Embryonic facial prominence (tissue), 1 donor: ENCODE data around the gene TM9SF4.
"Not testable (repeated sequence)": the region's sequence is repeated elsewhere in the genome, so short reads cannot be mapped to it uniquely, and the experiment has no call there.

Experiments
- DNase-seq: peaks from one replicate; pipeline ENCODE4 v3.0.0-alpha.2; 2016; ENCODE audit errors: extremely low spot score

TM9SF4 gene

GRCh38 chr20:32189691-32190615 lies 80.4 kb downstream of the TM9SF4 start:
- DNase-seq = peak; percentile 33

DNA sequence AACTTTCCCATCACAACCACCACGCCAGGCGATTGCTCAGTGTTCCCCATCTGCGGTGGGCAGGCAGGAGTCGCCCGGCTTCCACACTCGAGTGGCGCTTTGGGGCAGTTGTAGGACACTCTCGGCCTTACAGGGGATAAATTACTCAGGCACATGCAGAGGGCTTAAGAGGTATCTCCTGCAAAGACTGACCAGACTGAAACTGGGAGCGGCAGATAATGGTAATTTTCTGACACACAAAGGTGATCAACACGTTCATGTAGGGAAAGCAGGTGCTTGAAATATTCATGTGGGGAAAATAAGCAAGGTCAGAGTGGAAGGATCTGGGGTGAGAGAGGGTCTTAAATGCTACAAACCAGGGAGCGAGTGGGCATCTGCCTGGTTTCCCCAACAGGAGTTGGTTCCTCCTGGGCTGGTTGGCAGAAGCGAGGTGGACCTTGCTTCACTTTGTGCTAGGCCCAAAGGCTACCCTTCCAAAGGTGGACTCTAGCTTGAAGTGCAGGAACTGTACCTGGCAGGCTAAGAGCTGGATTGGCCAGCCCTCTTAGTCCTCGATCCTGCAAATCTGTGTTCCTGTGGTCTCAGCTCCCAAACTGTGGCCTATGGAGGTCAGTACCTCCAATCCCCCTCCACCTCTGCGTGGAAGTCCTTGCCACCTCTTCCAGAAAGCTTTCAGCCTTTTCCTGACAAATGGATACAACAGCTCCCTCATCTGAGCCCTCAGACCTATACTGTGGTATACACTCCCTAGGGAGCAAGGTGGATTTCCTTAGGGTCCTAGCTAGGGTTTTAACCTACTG lies 81.3 kb downstream of the TM9SF4 start:
- DNase-seq = no peak

GRCh38 chr20:32191422-32191821 lies 81.9 kb downstream of the TM9SF4 start:
- DNase-seq = no peak

- DNase-seq = no peak
Observed at GRCh38 chr20:32191873-32192272, 82.4 kb downstream of the TM9SF4 start.

- no peak for DNase-seq
Observed at GRCh38 chr20:32192698-32193097, 83.2 kb downstream of the TM9SF4 start.

DNA sequence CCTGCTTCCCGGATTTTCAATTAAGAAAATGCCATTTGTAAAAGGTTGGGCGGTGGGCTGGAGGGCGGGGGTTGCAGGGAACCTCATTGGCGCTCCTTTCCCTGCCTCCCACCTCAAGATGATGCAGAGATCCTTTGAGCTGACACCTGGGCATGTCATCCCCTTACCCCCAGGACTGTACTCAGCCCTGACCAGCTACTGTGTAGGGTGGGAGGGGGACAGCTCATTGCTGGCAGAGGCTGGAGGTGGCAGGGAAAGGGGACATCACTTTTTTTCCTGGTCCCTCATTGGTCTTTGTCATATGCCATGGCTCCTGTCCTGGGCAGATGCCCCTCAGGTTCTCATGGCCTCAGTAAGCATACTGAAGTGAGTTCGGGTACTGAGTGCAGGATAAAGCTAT lies 83.8 kb downstream of the TM9SF4 start:
- not testable (repeated sequence) for DNase-seq

GRCh38 chr20:32193996-32194395 lies 84.5 kb downstream of the TM9SF4 start:
- DNase-seq = no peak

DNA sequence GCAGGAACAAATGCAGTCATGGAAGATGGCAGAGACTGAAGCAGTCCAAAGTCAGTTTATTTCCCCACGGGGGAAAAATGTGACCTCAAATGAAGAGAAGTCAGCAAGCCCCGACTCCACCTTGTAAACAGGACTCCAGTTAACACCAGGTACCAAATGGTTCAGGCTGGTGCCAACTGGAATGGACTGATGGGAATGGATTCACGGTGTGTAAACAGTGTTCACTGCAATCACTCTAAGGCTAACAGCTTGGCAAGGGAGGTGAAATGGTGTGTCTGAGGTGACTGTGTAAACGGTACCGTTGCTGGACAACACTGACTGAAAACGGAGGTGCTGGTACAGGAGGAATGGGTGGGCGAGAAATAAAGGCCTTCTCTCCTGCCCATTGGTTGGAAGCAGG lies 86.1 kb downstream of the TM9SF4 start:
- DNase-seq = no peak

GRCh38 chr20:32196613-32197012 lies 87.1 kb downstream of the TM9SF4 start:
- DNase-seq = not testable (repeated sequence)

DNA sequence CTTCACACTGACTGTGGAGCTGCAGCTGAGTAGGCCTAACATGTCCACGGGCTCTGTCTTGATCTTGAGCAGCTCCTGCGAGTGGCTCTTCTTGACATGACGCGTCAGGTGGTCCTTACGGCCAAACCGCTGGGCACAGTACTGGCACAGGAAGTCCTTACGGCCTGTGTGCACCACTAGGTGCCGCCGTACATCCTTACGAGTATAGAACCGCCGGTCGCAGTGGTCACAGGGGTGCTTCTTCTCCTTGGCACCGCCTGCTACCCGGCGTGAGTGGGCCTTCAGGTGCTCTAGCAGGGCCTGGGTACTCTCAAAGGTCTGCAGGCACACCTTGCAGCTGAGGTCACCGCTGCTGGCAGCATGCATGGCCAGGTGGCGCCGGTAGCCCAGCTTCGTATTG lies 87.6 kb downstream of the TM9SF4 start:
- DNase-seq = not testable (repeated sequence)

DNA sequence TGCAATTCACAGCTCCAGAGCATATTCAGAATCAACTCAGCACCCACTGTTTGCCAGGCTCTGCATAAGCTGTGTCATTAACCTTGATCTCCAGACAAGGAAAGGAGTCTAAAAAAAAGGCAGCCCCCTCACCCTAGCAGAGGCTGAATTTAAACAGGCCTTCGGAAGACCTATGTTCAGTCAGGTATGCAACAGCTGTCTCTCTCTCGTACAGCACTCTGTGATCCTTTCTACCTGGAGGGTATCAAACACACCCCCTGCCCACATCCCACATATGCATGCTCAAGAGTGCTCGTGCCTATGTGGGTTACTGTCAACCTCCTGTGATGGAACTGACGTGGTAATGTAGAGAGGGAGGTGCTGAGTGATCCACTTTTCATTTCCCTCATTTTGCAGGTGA lies 89.5 kb downstream of the TM9SF4 start:
- DNase-seq = no peak

GRCh38 chr20:32201296-32201976 lies 91.9 kb downstream of the TM9SF4 start:
- DNase-seq = no peak

DNA sequence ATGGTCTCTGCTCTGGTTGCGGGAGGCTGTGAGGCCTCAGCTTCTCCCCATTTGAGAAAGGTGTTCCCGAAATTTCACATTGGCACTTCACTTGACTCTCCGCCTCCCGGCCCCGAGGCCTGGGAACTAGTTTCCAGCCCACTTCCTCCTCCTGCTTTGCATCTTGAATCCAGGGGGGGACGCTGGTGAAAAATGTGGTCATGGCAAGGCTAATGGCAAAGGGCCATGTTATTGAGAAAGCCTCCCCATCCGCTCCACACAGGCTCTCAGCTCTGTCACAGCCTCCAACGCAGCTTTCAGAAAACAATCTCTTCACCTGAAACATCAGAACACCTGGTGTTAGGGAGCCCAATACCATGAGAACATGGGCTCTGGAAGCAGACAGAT lies 92.5 kb downstream of the TM9SF4 start:
- no peak for DNase-seq

DNA sequence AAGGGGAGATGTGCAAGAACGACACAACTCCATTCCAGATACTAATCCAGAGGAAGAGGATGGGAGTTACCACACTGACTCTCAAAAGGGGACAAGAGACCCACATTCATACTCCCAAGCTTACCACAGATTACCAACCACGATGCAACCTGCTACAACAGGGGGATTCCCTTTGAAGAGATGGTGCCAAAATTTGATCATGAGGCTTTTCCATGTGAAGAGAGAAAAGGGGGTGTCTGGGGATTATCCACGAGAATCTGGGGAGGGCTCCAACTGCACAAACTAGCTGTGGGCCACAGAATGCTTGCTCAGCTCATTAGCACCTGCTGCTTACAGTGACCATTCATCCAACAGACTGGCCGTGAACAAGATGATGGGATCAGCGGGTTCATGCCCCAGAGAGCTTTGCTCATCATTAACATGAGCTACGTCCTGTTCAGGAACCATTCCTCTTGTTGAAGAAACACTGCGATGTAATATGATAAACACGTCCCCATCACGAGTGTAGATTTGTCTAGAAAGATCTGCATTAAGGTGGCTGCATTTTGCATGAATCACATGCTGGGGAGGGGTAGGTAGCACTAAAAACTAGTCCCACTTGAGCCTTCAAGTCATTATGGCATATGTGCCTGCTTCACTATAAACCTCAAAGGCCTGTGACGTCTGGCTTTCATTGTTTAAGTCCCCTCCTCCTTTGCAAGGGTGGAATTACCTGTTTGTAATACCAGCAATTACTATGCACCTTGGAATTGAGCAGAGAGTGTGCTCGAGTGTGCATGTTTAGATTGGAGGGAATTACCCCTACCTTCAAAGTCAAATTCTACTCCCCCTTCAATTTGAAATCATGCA lies 94.1 kb downstream of the TM9SF4 start:
- no peak for DNase-seq

DNA sequence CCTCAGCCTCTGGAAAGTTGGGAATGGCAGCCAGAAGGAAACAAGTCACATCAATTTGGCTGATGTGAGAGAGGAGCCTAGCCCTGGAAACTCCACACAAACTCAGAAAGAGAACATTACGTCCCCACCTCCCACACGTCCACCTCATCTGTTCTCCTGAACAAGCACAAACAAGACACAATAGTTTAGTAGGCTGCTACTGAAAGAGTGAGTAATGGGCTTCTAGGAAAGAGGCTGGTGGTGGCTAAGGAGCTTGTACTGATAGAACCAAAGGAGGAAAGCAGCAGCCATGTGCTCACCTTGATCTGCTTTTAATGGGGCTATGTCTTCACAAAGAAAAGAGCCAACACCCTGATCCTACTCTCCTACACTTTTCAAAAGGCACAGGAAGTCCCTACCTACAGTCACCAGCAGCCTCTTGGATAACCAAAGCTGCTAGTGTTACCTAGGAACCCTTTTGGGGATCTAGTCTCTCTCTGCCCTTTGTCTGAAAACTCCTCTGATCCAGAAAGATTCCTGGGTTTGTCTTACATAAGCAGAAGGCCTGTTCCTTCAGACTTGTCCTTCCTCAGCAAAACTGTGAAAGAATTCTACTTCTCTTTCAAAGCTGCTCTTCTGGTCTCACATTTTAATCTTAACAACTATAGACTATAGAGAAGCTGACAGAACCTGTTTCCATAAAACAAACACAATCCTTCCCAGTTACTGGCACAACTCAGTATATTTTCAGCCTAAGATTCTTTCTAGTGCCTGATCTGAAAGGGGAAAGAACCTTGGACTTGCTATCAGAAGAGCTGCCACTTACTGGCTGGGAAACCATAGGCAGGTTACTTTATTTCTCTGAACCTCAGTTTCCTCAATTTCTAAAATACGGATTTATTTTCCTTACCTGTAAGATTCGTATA lies 94.9 kb downstream of the TM9SF4 start:
- DNase-seq = no peak

GRCh38 chr20:32205110-32205842 lies 95.8 kb downstream of the TM9SF4 start:
- no peak for DNase-seq

- no peak for DNase-seq
Observed at GRCh38 chr20:32205843-32206759, 96.6 kb downstream of the TM9SF4 start.
